ENCODE results near the gene KCNQ1OT1. TPM values are rescaled to one million over a fixed set of nuclear protein-coding genes. Genes with fewer than 3 reads are reported as not detected.

Gene KCNQ1OT1
- total RNA-seq, 4 donors from 2014 or later: 0.66 to 2.5 (median 1.3) TPM

GRCh38 chr11:2672553-2673249 is 27.1 kb downstream of the KCNQ1OT1 start:
- Histone ChIP-seq H3K36me3 (peaks cover 0 to 7% (median 0%) of the 10 kb centered on the region in 4 donors), H3K27ac (replicated peaks in 1 of 4) (no peak overlapping the region), H3K4me3 (no peak overlapping the region), H3K9me3 (no peaks in the 10 kb centered on the region), H3K4me1 (peaks cover 19 to 32% (median 28%) of the 10 kb centered on the region in 4 donors), H3K27me3 (no peaks in the 10 kb centered on the region)
- intact Hi-C loops (cut with DNase I): no loop called here
- TF ChIP-seq EP300 (IDR thresholded peaks at IDR 0.05): no peak
- TF ChIP-seq POLR2A (IDR thresholded peaks at IDR 0.05; ENCODE audit: low read depth): no peak
- no peak for TF ChIP-seq POLR2AphosphoS5 (IDR thresholded peaks at IDR 0.05)
- no peak for TF ChIP-seq CTCF (IDR thresholded peaks at IDR 0.05)
- 90% methylated on average over 2 of the region's 4 CpGs for WGBS
- no peak for DNase-seq (ENCODE audit: extremely low spot score)

- peaks cover 19 to 31% (median 27%) of the 10 kb centered on the region in 4 donors for H3K4me1 ChIP-seq
- H3K27ac ChIP-seq (replicated peaks in 1 of 4): no peak overlapping the region
- intact Hi-C loops (cut with DNase I): no loop called here
- WGBS: 100% methylated on average over 3 of the region's 3 CpGs
- no peak for TF ChIP-seq POLR2AphosphoS5 (IDR thresholded peaks at IDR 0.05)
- TF ChIP-seq CTCF (IDR thresholded peaks at IDR 0.05): no peak
- no peak for TF ChIP-seq EP300 (IDR thresholded peaks at IDR 0.05)
- TF ChIP-seq POLR2A (IDR thresholded peaks at IDR 0.05; ENCODE audit: low read depth): no peak
- no peak for DNase-seq (ENCODE audit: extremely low spot score)
- H3K4me3 ChIP-seq: no peak overlapping the region
- no peaks in the 10 kb centered on the region for H3K27me3 ChIP-seq
- peaks cover 0 to 8% (median 0%) of the 10 kb centered on the region in 4 donors for H3K36me3 ChIP-seq
- no peaks in the 10 kb centered on the region for H3K9me3 ChIP-seq
Measured at GRCh38 chr11:2671748-2672147, 28.0 kb downstream of the KCNQ1OT1 start.

- peaks cover 0 to 13% (median 0%) of the 10 kb centered on the region in 4 donors for H3K36me3 ChIP-seq
- DNase-seq (ENCODE audit: extremely low spot score): no peak
- 0% methylated on average over 1 of the region's 1 CpG for WGBS
- no peak for TF ChIP-seq POLR2AphosphoS5 (IDR thresholded peaks at IDR 0.05)
- TF ChIP-seq CTCF (IDR thresholded peaks at IDR 0.05): no peak
- TF ChIP-seq EP300 (IDR thresholded peaks at IDR 0.05): no peak
- TF ChIP-seq POLR2A (IDR thresholded peaks at IDR 0.05; ENCODE audit: low read depth): no peak
- intact Hi-C loops (cut with DNase I): no loop called here
- no peak overlapping the region for H3K27ac ChIP-seq (replicated peaks in 1 of 4)
- H3K4me1 ChIP-seq: peaks cover 15 to 30% (median 21%) of the 10 kb centered on the region in 4 donors
- no peaks in the 10 kb centered on the region for H3K9me3 ChIP-seq
- no peaks in the 10 kb centered on the region for H3K27me3 ChIP-seq
- no peak overlapping the region for H3K4me3 ChIP-seq
Measured at GRCh38 chr11:2670541-2671100, 29.2 kb downstream of the KCNQ1OT1 start.

GRCh38 chr11:2669634-2670469 is 29.9 kb downstream of the KCNQ1OT1 start:
- Histone ChIP-seq H3K4me1 (peaks cover 8 to 23% (median 17%) of the 10 kb centered on the region in 4 donors), H3K4me3 (no peak overlapping the region), H3K27me3 (no peaks in the 10 kb centered on the region), H3K9me3 (no peaks in the 10 kb centered on the region), H3K36me3 (peaks cover 0 to 13% (median 0%) of the 10 kb centered on the region in 4 donors), H3K27ac (replicated peaks in 1 of 4) (no peak overlapping the region)
- TF ChIP-seq POLR2A (IDR thresholded peaks at IDR 0.05; ENCODE audit: low read depth) (no peak), CTCF (IDR thresholded peaks at IDR 0.05) (no peak)
- no peak for DNase-seq (ENCODE audit: extremely low spot score)
- intact Hi-C loops (cut with DNase I): no loop called here
- 95% methylated on average over 8 of the region's 8 CpGs for WGBS
